WTC11 (cell line): ENCODE results near the gene PFDN2. TPM values are rescaled to one million over a fixed set of nuclear protein-coding genes. Genes with fewer than 3 reads are reported as not detected.

Experiments
- ATAC-seq: fragments of 200-7000 bp; cut with Tn5 transposase; 2 replicates; pipeline ENCODE4 v1.10.0; 2021; ENCODE audit warnings: mild to moderate bottlenecking, moderate library complexity
- CTCF ChIA-PET: fragments of 300-600 bp; sonication (Branson Sonifier 250); formaldehyde crosslinking; loops from one replicate; lab custom pipeline; 2021; ENCODE audit warnings: antibody characterized with exemption; lab: Charles Lee
- POLR2A ChIA-PET: fragments of 350-600 bp; sonication (Branson Sonifier 250); formaldehyde crosslinking; loops from one replicate; lab custom pipeline; 2021; ENCODE audit warnings: antibody characterized with exemption; lab: Charles Lee
- DNase-seq: peaks from one replicate; pipeline ENCODE4 v3.0.0; 2021; ENCODE audit warnings: low spot score
- H3K27ac Mint-ChIP-seq: 2 replicates; pipeline ENCODE4 v1.8.0; 2021; ENCODE audit warnings: mixed read lengths
- H3K27me3 Mint-ChIP-seq: 2 replicates; pipeline ENCODE4 v1.8.0; 2021; ENCODE audit warnings: low read depth, mild to moderate bottlenecking, moderate library complexity, mixed read lengths
- H3K36me3 Mint-ChIP-seq: 2 replicates; pipeline ENCODE4 v1.8.0; 2021; ENCODE audit warnings: mixed read lengths
- H3K4me1 Mint-ChIP-seq: 2 replicates; pipeline ENCODE4 v1.8.0; 2022; ENCODE audit warnings: mixed read lengths
- H3K4me3 Mint-ChIP-seq: 2 replicates; pipeline ENCODE4 v1.8.0; 2021; ENCODE audit warnings: mild to moderate bottlenecking, moderate library complexity, mixed read lengths
- H3K9me3 Mint-ChIP-seq: 2 replicates; pipeline ENCODE4 v1.8.0; 2021; ENCODE audit warnings: mixed read lengths
- ATF1 ChIP-seq: sonication (generic); formaldehyde crosslinking; IDR thresholded peaks from 2 replicates; pipeline ENCODE4 v1.8.1; 2023; ENCODE audit warnings: mild to moderate bottlenecking, moderate library complexity, missing genetic modification reagents
- ATF2 ChIP-seq: sonication (generic); formaldehyde crosslinking; IDR thresholded peaks from 2 replicates; pipeline ENCODE4 v1.8.1; 2022; ENCODE audit warnings: low read depth, missing genetic modification reagents, borderline replicate concordance
- ATF6 ChIP-seq: sonication (generic); formaldehyde crosslinking; IDR thresholded peaks from 2 replicates; pipeline ENCODE4 v1.8.1; 2023; ENCODE audit warnings: mild to moderate bottlenecking, missing genetic modification reagents
- CREB1 ChIP-seq: sonication (generic); formaldehyde crosslinking; IDR thresholded peaks from 2 replicates; pipeline ENCODE4 v1.8.0; 2023; ENCODE audit warnings: mild to moderate bottlenecking, missing genetic modification reagents
- GRHL2 ChIP-seq: fragments of 250-450 bp; sonication (Bioruptor Pico); IDR thresholded peaks from 2 replicates; pipeline ENCODE4 v1.8.0; 2022; ENCODE audit warnings: mild to moderate bottlenecking, moderate library complexity; ENCODE audit not compliant: insufficient replicate concordance, severe bottlenecking
- HMGXB4 ChIP-seq: sonication (generic); formaldehyde crosslinking; IDR thresholded peaks from 2 replicates; pipeline ENCODE4 v1.8.1; 2023; ENCODE audit warnings: mild to moderate bottlenecking, moderate library complexity, missing genetic modification reagents
- IRF2 ChIP-seq: sonication (generic); formaldehyde crosslinking; IDR thresholded peaks from 2 replicates; pipeline ENCODE4 v1.8.0; 2022; ENCODE audit warnings: low read depth, missing genetic modification reagents, borderline replicate concordance
- JAZF1 ChIP-seq: fragments of 250-450 bp; sonication (Bioruptor Pico); IDR thresholded peaks from 2 replicates; pipeline ENCODE4 v1.9.0; 2021; ENCODE audit warnings: moderate library complexity, mild to moderate bottlenecking, inconsistent platforms
- JUN ChIP-seq: sonication (generic); formaldehyde crosslinking; IDR thresholded peaks from 2 replicates; pipeline ENCODE4 v1.8.0; 2023; ENCODE audit warnings: mild to moderate bottlenecking, missing genetic modification reagents
- NFATC4 ChIP-seq: fragments of 250-450 bp; sonication (Bioruptor Pico); IDR thresholded peaks from 2 replicates; pipeline ENCODE4 v1.9.0; 2021; ENCODE audit warnings: mild to moderate bottlenecking
- NR2C2 ChIP-seq: sonication (generic); formaldehyde crosslinking; IDR thresholded peaks from 2 replicates; pipeline ENCODE4 v1.8.0; 2022; ENCODE audit warnings: mild to moderate bottlenecking, missing genetic modification reagents
- SOX15 ChIP-seq: fragments of 250-450 bp; sonication (Bioruptor Pico); IDR thresholded peaks from 2 replicates; pipeline ENCODE4 v1.9.0; 2021; ENCODE audit warnings: mild to moderate bottlenecking
- TEAD4 ChIP-seq: sonication (generic); formaldehyde crosslinking; IDR thresholded peaks from 2 replicates; pipeline ENCODE4 v1.8.0; 2022; ENCODE audit warnings: mild to moderate bottlenecking, missing genetic modification reagents
- TP53 ChIP-seq: sonication (generic); formaldehyde crosslinking; IDR thresholded peaks from 2 replicates; pipeline ENCODE4 v1.8.1; 2023; ENCODE audit warnings: mild to moderate bottlenecking, missing genetic modification reagents
- ZBTB21 ChIP-seq: sonication (generic); formaldehyde crosslinking; IDR thresholded peaks from 2 replicates; pipeline ENCODE4 v1.8.1; 2023; ENCODE audit warnings: mild to moderate bottlenecking, missing genetic modification reagents, borderline replicate concordance
- ZNF219 ChIP-seq: sonication (generic); formaldehyde crosslinking; IDR thresholded peaks from 2 replicates; pipeline ENCODE4 v1.8.0; 2023; ENCODE audit warnings: missing genetic modification reagents, mild to moderate bottlenecking, borderline replicate concordance
- ZNF232 ChIP-seq: sonication (generic); formaldehyde crosslinking; IDR thresholded peaks from 2 replicates; pipeline ENCODE4 v1.8.0; 2022; ENCODE audit warnings: mild to moderate bottlenecking, missing genetic modification reagents
- ZNF263 ChIP-seq: sonication (generic); formaldehyde crosslinking; IDR thresholded peaks from 2 replicates; pipeline ENCODE4 v1.8.1; 2022; ENCODE audit warnings: low read depth, mild to moderate bottlenecking, moderate library complexity, missing genetic modification reagents
- ZNF416 ChIP-seq: fragments of 250-450 bp; sonication (Bioruptor Pico); IDR thresholded peaks from 2 replicates; pipeline ENCODE4 v1.9.0; 2021; ENCODE audit warnings: mild to moderate bottlenecking, inconsistent platforms
- total RNA-seq: library from RNA; stranded (reverse); gene quantifications from 3 replicates; pipeline ENCODE4 v1.2.3, GENCODE V29; 2021
- TF ChIP-seq, protein P1 (sequence below): sonication (generic); formaldehyde crosslinking; IDR thresholded peaks from 2 replicates; pipeline ENCODE4 v1.8.1; 2022; ENCODE audit warnings: low read depth, mild to moderate bottlenecking, moderate library complexity, missing genetic modification reagents, borderline replicate concordance
- TF ChIP-seq, protein P2 (sequence below): sonication (generic); formaldehyde crosslinking; IDR thresholded peaks from 2 replicates; pipeline ENCODE4 v1.8.1; 2022; ENCODE audit warnings: mild to moderate bottlenecking, missing genetic modification reagents, moderate library complexity, borderline replicate concordance

The PFDN2 gene
- total RNA-seq, 1 experiment from 2014 or later: 92.6 TPM

GRCh38 chr1:161098210-161099068 is 19.4 kb downstream of the PFDN2 start, which contains the start of gene KLHDC9 (continued):
- TF ChIP-seq TEAD4 (no peak), TP53 (CRISPR knock-in tag) (no peak), ZNF416 (CRISPR knock-in tag) (no peak), NFATC4 (CRISPR knock-in tag) (no peak), ATF2 (CRISPR knock-in tag) (no peak), ZBTB21 (CRISPR knock-in tag) (no peak), HMGXB4 (CRISPR knock-in tag) (no peak), JUN (CRISPR knock-in tag) (no peak), GRHL2 (CRISPR knock-in tag) (no peak), JAZF1 (CRISPR knock-in tag) (no peak), CREB1 (CRISPR knock-in tag) (no peak), IRF2 (no peak)
- TF ChIP-seq, protein P1, sequence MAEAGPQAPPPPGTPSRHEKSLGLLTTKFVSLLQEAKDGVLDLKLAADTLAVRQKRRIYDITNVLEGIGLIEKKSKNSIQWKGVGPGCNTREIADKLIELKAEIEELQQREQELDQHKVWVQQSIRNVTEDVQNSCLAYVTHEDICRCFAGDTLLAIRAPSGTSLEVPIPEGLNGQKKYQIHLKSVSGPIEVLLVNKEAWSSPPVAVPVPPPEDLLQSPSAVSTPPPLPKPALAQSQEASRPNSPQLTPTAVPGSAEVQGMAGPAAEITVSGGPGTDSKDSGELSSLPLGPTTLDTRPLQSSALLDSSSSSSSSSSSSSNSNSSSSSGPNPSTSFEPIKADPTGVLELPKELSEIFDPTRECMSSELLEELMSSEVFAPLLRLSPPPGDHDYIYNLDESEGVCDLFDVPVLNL (CRISPR knock-in tag): no peak
- TF ChIP-seq, protein P2, sequence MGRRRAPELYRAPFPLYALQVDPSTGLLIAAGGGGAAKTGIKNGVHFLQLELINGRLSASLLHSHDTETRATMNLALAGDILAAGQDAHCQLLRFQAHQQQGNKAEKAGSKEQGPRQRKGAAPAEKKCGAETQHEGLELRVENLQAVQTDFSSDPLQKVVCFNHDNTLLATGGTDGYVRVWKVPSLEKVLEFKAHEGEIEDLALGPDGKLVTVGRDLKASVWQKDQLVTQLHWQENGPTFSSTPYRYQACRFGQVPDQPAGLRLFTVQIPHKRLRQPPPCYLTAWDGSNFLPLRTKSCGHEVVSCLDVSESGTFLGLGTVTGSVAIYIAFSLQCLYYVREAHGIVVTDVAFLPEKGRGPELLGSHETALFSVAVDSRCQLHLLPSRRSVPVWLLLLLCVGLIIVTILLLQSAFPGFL (CRISPR knock-in tag): no peak

DNA sequence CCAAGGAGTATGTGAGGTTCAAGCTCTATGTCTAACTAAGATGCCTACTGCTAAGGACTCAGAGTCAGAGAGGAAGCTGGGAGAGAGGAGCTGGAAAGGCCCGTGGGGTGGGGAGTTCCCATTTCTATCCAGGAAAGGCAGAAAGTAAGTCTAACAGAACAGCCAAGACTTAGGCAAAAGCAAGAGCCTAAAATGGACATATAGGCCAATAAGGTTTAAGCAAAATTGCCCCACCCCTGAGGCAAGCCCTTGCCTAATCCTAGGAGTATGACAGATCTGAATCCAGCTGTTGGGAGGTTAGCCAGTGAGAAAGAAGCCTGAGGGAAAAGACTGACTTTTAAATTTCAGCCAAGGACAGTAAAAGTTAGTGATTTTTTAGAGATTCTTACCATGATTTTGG is 21.3 kb downstream of the PFDN2 start:
- Mint-ChIP-seq H3K27ac (no peak overlapping the region), H3K9me3 (no peaks in the 10 kb centered on the region), H3K4me3 (no peak overlapping the region), H3K36me3 (peaks cover 9% of the 10 kb centered on the region), H3K27me3 (peaks cover 6% of the 10 kb centered on the region; the same call in 1 of the 2 replicates), H3K4me1 (peaks cover 6% of the 10 kb centered on the region)
- CTCF ChIA-PET: interaction anchor here (1.4 to 8.2 kb wide), 10 partner anchors 11 to 316 kb away, joined by 3 to 109 read pairs (median 14); partner anchors contain the start of genes ARHGAP30 and ITLN2
- no peak for TF ChIP-seq ZNF219 (CRISPR knock-in tag)
- no peak for TF ChIP-seq ATF1
- no peak for TF ChIP-seq SOX15 (CRISPR knock-in tag)
- no peak for ATAC-seq
- DNase-seq: no peak
- POLR2A ChIA-PET: interaction anchor here (1.6 kb wide), 1 partner anchor 51 kb away, joined by 9 read pairs; the partner anchor contains the start of gene USF1

DNA sequence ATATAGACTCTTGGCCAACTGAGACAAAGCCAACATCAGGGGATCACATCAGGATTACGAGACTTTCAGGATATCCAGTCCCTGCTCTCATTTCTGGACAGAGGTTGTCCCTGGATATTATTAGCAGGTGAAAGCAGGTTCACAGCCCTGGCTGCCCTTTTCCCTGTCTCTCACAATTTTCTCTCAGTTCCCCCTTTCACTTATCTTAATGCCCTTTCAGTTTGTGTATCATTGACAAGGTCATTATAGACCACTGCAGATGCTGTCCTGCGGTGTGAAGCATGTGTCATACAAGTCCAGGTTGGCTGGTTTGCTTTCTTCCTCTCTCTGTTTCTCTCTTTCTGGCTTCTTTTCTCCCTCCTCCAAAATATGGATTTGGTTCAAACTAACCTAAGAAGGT is 21.8 kb downstream of the PFDN2 start:
- POLR2A ChIA-PET: no interaction called here
- Mint-ChIP-seq H3K4me3 (no peak overlapping the region), H3K36me3 (peaks cover 6% of the 10 kb centered on the region), H3K27ac (no peak overlapping the region), H3K4me1 (peaks cover 6% of the 10 kb centered on the region), H3K9me3 (no peaks in the 10 kb centered on the region), H3K27me3 (peaks cover 6% of the 10 kb centered on the region; the same call in 1 of the 2 replicates)
- no peak for DNase-seq
- ATAC-seq: no peak
- CTCF ChIA-PET: interaction anchor here (0.9 to 8.2 kb wide), 5 partner anchors 10 to 142 kb away, joined by 3 to 109 read pairs (median 24); partner anchors contain the start of genes ARHGAP30, ITLN2 and PPOX
- TF ChIP-seq ZNF263 (no peak), NR2C2 (no peak), ATF6 (CRISPR knock-in tag) (no peak), ZNF232 (CRISPR knock-in tag) (no peak)
